COR-L47 (cell line): ENCODE measurements around the gene CLEC18A.
"Not testable (repeated sequence)": the region's sequence is repeated elsewhere in the genome, so short reads cannot be mapped to it uniquely, and the experiment has no call there.

Experiments used
- DNase-seq: peaks from one replicate; lab custom pipeline; 2025; lab: John Stamatoyannopoulos, UW

The CLEC18A gene

DNA sequence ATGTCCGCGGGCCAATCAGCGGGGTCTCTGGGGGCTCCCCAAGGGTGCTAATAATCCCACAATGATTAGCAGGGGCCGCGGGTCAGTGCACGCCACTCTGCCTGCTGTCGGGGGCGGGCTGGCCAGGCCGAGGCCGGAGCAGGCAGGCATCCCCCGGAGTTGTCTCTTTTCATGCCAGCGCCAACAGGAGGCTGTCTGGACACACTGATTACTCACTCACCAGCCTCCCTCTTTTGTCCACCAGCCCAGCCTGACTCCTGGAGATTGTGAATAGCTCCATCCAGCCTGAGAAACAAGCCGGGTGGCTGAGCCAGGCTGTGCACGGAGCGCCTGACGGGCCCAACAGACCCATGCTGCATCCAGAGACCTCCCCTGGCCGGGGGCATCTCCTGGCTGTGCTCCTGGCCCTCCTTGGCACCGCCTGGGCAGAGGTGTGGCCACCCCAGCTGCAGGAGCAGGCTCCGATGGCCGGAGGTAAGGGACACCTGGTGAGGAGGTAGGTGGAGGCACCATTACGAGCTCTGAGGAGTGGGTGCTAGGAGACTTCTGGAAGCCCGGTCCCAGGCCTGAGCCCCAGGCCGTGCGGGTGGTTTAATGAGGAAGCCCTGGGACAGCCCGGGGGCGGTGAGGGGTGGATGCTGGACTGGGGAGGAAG is at the start of gene CLEC18A:
CLEC18A (plus strand) TSS at position 318 of the 655 bp plus-strand sequence; CDS start at position 351, 33 bp downstream.
- DNase-seq = not testable (repeated sequence)

DNA sequence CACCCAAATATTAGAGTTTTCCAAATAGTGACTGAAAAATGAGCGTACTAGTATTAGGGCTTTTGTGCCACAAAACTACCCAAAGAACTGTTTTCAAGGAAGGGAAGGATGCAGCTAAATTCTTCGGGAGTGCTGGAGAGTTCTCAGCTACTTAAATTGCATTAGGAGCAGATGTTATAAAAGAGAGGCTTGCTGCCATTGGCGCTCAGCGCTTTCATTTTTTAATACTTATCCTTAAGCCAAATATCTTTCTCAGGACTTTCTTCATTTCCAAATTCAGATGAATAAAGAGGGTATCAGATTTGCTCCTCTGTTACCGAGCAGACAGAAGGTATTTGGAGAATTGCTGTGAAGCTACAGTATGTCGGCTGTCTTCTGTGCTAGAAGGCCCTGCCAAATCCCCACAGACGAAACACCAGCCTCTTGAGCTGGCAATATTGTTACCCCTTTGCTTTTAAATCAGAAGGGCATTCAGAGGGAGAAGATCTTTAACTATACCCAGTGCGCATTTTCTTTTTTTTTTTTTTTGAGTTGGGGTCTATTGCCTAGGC is 47.2 kb upstream of the CLEC18A start:
- DNase-seq = no peak

DNA sequence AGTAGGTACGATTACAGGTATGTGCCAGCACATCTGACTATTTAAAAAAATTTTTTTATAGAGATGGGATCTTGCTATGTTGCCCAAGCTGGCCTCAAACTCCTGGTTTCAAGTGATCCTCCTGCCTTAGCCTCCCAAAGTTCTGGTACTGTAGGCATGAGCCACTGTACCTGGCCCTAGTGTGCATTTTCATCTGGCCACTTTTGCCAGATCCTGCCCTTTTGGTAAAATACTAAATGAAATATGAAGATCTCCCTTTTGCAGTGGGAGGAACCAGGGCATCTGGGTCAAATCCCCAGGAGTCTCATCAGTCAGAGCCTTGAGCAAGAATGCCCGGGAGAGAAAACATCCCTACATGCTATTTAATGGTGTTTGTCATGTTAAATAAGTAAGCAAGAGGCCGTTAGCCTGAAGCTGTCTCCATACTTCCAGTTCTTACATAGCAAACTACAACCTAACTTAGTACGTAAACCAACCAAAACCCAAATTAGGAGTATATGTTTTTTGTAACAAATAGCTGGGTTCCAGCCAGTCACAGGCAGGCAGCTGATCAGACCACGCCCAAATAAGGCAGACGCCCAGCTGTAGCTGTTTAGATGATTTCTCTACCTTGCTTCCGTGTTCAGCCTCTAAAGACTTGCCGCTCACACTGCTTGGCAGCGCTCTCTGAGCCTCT is 46.5 kb upstream of the CLEC18A start:
- no peak for DNase-seq

DNA sequence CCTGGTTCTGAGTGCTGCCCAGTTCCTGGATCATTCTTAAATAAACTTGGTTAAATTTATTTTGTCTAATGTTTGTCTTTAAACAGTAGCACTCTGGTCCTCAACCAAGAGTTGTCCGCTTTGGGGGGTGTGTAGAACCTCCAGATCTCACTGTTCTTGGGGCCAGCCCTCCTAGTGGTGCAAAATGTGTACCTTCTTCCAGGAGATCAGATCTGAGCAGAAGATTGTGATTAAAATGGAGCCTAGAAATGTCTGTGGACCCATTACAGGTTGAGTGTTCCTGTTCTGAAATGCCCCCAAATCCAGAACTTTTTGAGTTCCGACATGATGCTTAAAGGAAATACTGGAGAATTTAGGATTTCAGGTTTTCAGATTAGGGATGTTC is 46.0 kb upstream of the CLEC18A start:
- no peak for DNase-seq

DNA sequence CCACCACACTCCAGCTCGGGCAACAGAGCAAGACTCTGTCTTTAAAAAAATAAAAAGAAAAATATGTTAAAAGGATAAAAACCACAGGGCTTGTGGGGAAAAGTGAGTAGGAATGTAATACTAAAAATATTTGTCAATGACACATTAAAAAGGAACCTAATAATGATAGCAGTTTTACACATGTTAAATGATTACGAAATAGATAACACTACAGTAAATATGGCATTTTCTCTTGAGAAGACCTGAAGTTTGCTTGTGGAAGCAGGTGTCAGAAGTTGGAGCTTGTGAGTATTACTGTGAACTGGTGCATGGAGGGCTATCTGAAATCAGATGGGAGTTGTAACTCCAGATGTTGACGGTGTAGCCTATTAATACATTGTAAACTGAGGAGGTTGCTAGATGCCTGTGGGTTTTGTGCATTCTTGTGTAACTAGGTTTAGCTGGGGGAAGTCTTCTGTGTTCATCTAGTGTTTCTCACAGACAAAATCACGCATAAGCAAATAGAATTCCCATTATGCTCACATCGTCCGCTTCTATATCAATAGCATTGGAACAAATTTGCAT is 44.2 kb upstream of the CLEC18A start:
- no peak for DNase-seq

DNA sequence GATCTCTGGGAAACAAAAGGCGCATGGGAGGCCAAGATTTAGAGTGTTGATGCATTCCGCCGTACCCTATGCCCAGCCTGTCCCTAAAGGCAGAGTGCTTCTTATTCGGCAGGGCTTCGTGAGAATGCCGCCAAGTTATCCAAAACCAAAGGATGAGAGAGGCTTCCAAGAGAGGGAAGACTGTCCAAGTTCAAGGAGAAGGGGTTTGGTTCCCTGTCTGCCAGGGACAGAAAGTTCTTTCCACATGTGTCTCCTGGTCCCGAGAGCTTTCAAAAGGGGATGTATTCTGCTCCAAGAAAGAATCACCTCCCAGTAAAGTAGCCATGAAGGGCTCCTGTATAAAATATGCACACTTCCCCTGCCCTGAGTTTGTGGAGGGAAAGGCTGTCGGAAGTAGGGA is 42.1 kb upstream of the CLEC18A start:
- no peak for DNase-seq

DNA sequence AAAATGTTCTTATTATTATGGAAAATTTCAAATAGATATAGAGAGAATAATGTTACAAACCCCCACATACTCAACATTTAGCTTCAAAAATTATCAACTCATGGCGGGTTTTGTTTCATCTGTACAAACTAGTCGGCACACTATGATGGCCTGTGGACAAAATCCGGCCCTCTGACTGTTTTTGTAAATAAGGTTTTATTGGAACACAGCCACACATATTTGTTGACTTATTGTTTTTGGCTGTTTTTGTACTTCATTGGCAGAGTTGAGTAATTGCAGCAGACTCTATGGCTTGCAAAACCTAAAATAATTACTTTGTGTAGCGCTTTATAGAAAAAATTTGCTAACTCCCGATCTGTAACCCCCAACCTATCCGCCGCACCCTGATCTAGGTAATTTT is 41.4 kb upstream of the CLEC18A start:
- no peak for DNase-seq

DNA sequence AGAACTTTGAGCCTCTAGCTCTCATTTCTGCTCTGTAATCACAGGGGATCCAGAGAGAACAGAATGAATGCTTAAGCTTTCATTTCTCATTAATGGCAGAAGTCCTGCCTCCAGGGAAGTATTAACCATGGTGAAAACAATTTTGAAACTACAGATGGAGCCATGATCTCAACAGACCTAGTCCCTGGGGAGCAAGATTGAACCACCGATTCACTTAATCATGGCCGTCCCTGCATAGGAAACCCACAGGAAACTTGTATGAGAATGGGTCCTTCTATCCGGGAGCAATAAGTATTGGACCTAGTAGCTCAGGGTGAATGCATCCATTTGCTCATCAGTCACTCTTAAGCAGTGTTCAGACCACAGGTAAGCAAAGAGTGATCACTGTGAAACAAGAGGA is 40.2 kb upstream of the CLEC18A start:
- no peak for DNase-seq

DNA sequence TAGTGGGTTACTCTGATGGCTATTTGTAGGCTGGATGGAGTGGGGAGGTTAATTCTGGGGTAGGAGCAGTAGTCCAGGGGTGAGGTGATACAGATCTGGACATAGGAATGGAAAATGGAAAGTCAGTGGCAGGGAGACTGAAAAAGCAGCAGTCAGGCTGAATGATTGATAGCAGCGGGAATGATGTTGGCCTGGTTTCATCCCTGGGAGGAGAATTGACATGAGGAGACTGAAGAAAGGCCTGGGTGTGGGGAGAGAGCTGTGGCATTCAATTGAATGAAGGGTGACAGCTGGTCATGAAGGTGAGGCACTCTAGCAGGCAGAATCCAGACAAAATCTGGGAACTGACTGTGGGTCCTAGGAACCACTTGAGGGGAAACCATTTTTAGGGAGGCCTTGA is 34.7 kb upstream of the CLEC18A start:
- no peak for DNase-seq

DNA sequence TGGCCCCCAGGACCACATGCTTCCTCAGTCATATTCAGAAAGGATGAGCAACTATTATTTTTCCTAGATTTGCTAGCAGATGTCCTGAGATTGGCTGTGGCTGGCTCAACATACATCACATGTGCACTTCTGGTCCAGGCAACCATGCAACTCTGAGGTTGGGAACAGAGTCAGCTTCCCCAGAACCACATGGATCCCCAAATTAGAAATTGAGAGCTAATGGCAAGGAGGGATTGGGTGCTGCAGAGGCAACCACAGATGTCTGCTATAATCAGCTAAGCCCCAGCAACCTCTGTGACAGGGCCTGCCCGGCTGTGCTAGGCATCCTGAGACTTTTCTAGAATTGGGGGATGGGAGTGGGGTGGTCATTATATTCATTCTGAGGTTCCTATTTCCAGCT is 33.8 kb upstream of the CLEC18A start:
- DNase-seq = no peak

DNA sequence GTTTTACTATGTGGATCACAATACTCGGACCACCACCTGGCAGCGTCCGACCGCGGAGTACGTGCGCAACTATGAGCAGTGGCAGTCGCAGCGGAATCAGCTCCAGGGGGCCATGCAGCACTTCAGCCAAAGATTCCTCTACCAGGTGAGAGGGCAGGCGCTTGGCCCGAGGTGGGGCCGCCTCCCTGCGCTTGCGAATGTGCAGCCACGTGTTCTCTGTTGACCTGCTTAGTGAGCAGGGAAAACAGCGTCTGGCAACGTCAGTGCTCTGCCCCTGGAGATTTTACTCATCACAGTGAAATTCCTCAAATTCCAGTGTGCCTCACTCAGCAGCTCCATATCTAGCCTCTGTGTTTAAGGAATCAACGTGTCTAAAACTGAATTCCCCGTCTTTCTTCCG is 33.4 kb upstream of the CLEC18A start:
- no peak for DNase-seq

DNA sequence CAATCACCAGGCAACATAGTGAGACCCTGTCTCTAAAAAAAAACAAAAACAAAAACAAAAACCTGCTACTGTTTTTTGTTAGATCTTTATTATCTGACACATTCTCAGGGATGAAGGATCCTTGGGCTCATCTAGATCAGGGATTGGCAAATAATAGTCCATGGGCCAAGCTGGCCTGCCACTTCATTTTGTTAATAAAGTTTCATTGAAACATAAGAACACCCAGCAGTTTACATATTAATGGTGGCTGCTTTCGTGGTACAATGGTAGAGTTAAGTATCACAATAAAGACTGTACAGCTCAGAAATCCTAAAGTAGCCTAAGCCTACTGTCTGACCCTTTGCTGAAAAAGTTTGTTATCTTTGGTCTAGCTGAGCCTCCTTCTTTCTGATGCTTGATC is 32.9 kb upstream of the CLEC18A start:
- no peak for DNase-seq

DNA sequence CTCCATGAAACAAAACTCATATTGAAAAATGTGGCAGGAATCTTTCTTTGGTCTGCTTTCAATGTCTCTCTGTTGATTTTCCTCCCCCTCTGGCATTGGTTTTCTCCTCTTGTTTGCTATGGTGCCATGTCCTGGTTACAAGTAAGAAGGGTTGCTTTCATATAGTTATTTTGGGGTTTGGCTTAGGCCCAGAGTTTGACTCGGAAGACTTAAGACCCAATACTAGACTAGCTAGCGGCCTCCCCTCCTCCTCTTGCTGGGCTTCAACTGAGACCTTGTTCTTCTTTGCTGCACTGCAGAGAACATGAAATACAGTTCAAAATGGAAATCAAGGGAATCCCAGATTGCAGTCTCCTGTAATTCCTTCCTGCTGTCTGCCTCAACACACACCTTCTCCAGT is 30.0 kb upstream of the CLEC18A start:
- DNase-seq = no peak

DNA sequence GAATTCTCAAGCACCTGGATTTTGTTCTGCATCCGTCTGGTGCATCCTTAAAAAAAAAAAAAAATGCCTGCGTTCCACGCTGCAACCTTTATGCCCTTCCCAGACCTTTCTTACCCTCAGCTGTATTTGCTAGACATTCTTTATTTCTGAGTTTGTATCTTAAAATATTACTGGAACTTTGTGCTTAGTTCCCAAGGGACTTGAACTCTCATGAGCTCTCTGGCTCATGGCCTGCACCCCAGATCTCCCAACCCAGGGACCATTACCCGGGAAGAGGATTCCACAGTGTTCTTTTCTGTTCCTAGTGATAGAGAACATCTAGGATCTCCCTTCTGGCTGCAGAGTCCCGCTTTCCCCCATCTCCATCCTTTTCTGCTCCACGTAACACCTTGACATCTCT is 28.9 kb upstream of the CLEC18A start:
- DNase-seq = no peak

DNA sequence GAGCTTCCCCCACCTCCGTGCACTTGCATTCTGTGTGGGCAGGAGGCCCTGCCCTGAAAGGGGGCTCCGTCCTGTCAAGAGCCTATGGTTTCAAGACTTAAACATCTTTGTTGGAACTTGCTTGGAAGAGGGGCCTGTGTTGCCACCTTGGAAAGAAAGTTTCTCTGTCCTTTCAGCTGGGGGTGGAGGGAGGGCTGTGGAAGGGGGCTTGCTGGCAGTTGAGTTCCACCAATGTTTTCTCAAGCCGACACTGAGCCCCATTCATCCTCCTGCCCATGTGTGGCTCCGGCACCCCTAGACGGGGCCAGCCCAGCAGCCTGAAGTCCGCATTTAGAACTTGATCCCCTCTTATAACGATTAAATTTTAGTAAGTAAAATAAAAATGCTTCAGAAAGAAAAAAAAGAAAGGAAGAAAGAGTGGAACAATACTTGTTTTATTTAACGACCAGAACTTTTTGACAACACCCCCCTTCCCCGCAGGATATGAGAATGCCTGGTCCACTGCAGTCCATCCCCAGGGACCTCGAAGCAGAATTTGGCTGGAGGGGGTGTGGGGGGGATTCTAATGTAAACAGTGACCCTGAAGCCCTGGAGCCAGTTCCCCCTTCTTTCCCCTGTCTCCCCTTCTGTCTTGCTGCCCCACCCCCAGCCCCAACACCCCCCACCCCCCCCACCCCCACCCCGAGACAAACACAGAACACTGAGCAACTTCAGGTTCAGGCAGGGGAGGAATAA is 26.9 kb upstream of the CLEC18A start:
- no peak for DNase-seq

DNA sequence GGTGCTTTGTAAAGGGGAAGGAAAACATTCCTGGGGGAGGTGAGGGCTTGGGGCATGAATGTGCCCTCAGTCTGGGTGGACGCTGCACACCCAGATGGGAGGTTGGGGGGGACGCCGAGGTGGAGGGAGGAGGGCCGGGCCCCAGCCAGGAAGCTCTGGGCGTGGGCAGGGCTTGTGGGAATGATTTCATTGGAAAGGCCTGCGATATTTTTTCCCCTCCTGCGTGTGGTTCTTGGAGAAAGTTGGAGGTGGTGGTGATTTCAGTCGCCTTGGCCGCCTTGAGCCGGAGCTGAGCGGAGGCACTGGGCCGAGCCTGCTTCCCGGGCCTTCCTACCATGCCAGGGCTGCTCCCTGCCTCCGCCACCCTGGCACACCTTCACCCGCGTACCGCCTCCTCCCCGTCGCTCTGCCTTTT is 26.4 kb upstream of the CLEC18A start:
- DNase-seq = no peak

DNA sequence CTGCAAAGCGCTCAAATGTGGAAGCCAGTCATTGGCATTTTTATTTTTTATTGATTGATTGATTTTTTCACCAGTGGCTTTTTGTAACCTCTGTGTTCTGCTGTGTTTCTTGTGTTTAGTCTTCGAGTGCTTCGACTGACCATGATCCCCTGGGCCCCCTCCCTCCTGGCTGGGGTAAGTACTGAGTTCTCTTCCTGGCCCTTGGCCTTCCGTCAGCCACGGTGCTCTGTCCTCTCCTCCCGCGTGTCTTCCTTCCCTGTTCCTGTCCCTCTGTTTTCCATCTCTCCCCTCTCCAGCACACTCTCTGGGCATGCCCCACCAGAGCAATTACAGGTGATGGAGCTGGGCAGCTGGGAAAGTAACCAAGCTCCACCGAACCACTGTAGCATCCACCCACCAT is 25.8 kb upstream of the CLEC18A start:
- no peak for DNase-seq

DNA sequence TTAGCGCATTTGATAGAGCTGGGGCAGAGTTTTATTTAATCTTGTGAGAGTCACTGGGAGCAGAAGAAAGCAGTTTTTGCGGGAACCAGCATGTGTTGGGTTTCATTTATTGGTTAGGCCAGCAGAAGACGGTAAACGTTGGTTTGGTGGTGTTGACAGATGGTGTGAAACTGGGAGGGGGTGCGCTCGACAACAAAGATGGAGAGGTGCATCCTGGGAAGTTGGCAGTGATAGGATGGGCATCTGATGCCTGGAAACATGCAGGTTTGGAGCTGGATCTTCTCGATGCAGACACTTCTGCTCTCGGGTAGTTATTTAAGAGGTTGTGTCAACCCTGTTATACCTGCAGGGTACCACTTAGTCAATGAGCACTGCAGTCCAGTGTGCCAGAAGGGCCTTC is 24.9 kb upstream of the CLEC18A start:
- no peak for DNase-seq

DNA sequence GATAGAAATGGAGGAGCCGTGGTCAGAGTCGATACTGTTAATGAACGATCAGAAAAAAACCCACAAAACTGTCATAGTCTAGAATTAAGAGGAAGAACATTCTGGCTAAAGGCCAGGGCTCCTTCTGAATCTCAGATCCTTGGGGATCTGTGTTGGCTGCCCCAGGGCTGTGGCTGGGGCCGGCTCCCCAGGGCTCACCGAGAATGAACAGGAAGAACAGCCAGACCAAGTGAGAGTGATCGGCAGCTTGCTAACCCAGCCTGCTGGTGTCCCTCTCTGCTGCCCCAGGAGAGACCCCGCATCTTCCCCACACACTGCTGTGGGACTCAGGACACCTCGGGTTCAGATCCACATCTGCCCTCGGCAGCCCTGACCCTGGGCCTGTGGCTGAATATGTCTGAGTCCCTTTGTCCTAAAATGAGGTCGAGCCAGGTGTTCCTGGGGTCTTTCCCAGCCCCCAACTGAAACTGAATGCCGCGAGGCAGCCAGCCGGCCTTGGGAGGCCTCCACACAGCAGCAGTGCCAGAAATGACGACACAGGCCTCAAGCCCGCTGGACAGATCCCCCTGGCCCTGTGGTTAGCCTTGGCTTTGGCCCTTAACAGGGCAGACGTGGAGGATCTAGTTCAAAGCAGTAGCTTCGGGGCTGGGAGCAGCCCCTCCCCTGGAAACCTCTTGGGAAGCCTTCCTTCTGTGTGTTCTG is 23.9 kb upstream of the CLEC18A start:
- no peak for DNase-seq

DNA sequence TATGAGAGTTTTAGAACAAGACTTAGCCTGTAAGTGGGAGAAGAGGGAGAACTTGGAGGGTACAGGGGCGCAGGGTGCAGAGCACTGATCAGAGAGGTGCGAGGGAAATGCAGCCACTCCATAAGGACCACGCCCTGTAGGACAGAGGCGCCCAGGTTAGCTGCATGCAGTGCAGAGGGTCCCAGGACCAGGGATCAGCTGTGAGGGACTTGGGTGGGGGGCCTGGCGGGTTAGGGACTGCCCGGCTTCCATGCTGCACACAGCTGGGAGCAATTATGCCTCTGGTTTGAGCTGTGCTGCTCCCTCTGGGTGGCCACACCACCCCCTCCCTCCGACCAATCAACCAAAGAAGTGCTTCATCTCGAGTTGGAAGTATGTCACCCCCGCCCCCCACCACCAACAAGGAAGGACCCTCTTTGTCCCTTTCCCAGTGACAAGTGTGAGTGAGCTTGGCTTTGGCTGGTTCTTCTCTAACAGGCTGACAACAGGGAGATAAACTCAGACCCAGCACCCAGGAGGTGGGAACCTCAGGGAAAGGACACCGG is 22.2 kb upstream of the CLEC18A start:
- DNase-seq = no peak

DNA sequence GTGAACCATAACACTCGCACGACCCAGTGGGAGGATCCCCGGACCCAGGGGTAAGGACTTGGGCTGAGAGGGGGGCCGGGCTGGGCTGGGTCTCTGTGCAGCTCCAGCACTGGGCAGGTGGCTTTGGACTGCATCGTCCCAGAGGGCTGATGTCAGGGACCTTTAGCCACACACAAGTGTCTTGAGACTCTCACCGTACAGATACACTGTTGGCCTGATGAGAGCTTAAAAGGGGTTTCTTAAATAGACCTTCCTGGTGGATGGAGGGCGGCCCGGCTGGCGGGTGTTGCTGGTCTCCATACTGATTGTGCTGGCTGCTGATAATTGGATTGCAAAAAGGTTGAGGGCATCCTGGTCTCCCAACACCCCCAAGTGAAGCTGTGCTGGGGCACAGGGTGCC is 21.7 kb upstream of the CLEC18A start:
- no peak for DNase-seq
